WERI-Rb-1 (cell line): ENCODE measurements around the gene CSPG5.
A peak's percentile ranks its signal among the peaks of the same experiment; 100 is the strongest.

ENCODE experiments used
- DNase-seq: peaks from one replicate; pipeline ENCODE4 v3.0.0-alpha.2; 2020
- H3K27ac ChIP-seq: fragments of 250-450 bp; sonication (Bioruptor Pico); 2 replicates; pipeline ENCODE4 v1.5.1; 2020; ENCODE audit warnings: mild to moderate bottlenecking, moderate library complexity
- H3K27me3 ChIP-seq: fragments of 250-450 bp; sonication (Bioruptor Pico); 2 replicates; pipeline ENCODE4 v1.5.1; 2021; ENCODE audit warnings: mild to moderate bottlenecking, low read depth, moderate library complexity; ENCODE audit not compliant: insufficient read depth, severe bottlenecking
- H3K36me3 ChIP-seq: fragments of 250-450 bp; sonication (Bioruptor Pico); 2 replicates; pipeline ENCODE4 v1.5.1; 2020; ENCODE audit warnings: mild to moderate bottlenecking, moderate library complexity
- H3K4me3 ChIP-seq: 2 replicates; pipeline ENCODE4 v1.5.1; 2011; ENCODE audit warnings: low read depth, mild to moderate bottlenecking, control low read depth, low read length
- H3K9me3 ChIP-seq: fragments of 250-450 bp; sonication (Bioruptor Pico); 2 replicates; pipeline ENCODE4 v1.5.1; 2021; ENCODE audit warnings: mild to moderate bottlenecking, moderate library complexity; ENCODE audit not compliant: severe bottlenecking
- TF ChIP-seq, protein P1 (sequence below): IDR thresholded peaks from 2 replicates; pipeline ENCODE4 v1.5.1; 2011; ENCODE audit warnings: low read depth, mild to moderate bottlenecking, control low read depth, inconsistent platforms, low read length

Gene CSPG5

GRCh38 chr3:47513125-47513929 is 65.3 kb downstream of the CSPG5 start, which contains the start of gene ELP6:
Gene ELP6, minus strand, starts transcription at chr3:47513712. Its CDS starts 122 bp downstream, at chr3:47513590.
- TF ChIP-seq, protein P1, sequence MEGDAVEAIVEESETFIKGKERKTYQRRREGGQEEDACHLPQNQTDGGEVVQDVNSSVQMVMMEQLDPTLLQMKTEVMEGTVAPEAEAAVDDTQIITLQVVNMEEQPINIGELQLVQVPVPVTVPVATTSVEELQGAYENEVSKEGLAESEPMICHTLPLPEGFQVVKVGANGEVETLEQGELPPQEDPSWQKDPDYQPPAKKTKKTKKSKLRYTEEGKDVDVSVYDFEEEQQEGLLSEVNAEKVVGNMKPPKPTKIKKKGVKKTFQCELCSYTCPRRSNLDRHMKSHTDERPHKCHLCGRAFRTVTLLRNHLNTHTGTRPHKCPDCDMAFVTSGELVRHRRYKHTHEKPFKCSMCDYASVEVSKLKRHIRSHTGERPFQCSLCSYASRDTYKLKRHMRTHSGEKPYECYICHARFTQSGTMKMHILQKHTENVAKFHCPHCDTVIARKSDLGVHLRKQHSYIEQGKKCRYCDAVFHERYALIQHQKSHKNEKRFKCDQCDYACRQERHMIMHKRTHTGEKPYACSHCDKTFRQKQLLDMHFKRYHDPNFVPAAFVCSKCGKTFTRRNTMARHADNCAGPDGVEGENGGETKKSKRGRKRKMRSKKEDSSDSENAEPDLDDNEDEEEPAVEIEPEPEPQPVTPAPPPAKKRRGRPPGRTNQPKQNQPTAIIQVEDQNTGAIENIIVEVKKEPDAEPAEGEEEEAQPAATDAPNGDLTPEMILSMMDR = peak; percentile 90
- DNase-seq = peak; percentile 97
- H3K27ac ChIP-seq = peak within 1 kb of the TSS; percentile 98
- peaks cover 32% of the 10 kb centered on the region for H3K36me3 ChIP-seq
- no peaks in the 10 kb centered on the region for H3K27me3 ChIP-seq
- peak within 1 kb of the TSS; percentile 86 for H3K4me3 ChIP-seq
- no peaks in the 10 kb centered on the region for H3K9me3 ChIP-seq

GRCh38 chr3:47512416-47513124 is 66.1 kb downstream of the CSPG5 start:
- TF ChIP-seq, protein P1 = no peak
- Histone ChIP-seq H3K27ac (peak overlapping the region; percentile 98), H3K27me3 (no peaks in the 10 kb centered on the region), H3K9me3 (no peaks in the 10 kb centered on the region), H3K36me3 (peaks cover 32% of the 10 kb centered on the region), H3K4me3 (peak overlapping the region; percentile 86)
- no peak for DNase-seq
